Activated CD8-positive, alpha-beta memory T cell treated with anti-CD3 and anti-CD28 coated beads for 36 hours (primary cell): ENCODE results near the gene TMEM37. TPM values are rescaled to one million over a fixed set of nuclear protein-coding genes. Genes with fewer than 3 reads are reported as not detected.

Experiments used
- CTCF ChIA-PET: fragments of 350-600 bp; sonication (Branson Sonifier 250); formaldehyde crosslinking; loops from one replicate; lab custom pipeline; 2021; ENCODE audit warnings: antibody characterized with exemption; lab: Charles Lee
- POLR2A ChIA-PET: fragments of 350-600 bp; sonication (Branson Sonifier 250); formaldehyde crosslinking; loops from one replicate; lab custom pipeline; 2021; ENCODE audit warnings: antibody characterized with exemption; lab: Charles Lee
- total RNA-seq, 2 experiments: library from RNA; stranded (reverse); gene quantifications; one replicate each; pipeline ENCODE4 v1.2.3, GENCODE V29; 2021

TMEM37 gene
- total RNA-seq, 2 experiments from 2014 or later, result not detected

DNA sequence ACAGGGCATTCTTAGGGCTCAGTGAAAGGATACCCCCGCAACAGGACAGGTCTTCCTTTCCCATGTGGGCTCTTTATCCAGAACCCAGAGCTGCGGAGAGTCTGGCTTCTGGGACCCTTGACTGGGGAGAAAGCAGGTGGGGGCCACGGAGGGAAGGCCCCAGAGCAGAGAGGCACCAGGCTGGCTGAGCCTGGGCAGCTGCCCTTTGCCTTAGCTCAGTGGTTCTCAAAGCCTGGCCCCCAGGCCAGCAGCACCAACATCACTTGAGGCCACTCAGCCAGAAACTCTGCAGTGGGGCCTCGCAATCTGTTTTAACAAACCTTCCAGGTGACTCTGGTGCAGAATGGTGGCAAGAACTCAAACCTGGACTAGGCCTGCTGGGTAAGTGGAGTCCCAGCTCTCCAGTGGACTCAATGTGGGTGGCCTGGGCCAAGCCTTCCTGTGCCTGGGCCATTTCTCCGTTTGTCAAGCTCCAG lies 1.6 kb upstream of the TMEM37 start:
- ChIA-PET POLR2A (no interaction called here), CTCF (no interaction called here)

DNA sequence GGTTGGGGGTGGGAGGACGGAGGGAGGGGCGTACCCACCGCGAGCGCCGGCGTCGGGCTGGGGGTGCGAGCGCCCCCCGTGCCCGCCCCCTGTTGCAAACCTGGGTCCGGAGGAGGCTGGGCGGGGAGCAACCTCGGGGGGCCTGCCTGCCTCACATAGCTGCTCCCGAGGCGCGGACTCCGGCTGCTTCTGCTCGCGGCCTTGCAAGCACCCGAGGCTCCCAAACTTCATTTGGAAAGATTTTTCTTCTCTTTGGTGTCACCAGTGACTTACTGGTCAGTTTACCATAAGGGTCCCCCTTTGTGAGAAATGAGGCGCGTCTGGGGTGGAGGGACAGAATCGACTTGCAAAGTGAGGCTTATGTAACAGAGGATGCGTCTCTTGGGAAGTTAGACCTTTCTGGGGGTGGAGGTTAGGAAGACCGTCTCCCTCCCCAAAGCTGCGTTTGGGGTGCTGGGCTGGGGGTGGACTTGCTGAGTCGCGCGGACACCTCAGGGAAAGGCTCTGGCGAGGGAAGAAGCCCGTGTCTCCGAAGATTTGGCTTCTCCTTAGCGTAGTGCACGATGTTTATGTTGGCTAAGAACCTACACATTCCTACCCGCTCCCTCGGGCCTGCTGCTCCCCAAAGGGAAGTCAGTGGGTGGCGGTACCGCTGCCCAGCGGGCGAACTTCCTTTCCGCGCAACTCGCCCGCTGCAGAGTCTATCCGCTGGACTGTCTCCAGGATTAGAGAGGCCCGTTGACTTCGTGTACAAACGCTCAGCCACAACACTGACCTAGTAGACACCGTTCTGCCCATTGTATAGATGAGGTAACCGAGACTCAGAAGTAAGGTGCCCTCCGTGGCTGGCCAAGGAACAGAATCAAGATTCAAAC lies 559 bp downstream of the TMEM37 start:
- CTCF ChIA-PET, result no interaction called here

DNA sequence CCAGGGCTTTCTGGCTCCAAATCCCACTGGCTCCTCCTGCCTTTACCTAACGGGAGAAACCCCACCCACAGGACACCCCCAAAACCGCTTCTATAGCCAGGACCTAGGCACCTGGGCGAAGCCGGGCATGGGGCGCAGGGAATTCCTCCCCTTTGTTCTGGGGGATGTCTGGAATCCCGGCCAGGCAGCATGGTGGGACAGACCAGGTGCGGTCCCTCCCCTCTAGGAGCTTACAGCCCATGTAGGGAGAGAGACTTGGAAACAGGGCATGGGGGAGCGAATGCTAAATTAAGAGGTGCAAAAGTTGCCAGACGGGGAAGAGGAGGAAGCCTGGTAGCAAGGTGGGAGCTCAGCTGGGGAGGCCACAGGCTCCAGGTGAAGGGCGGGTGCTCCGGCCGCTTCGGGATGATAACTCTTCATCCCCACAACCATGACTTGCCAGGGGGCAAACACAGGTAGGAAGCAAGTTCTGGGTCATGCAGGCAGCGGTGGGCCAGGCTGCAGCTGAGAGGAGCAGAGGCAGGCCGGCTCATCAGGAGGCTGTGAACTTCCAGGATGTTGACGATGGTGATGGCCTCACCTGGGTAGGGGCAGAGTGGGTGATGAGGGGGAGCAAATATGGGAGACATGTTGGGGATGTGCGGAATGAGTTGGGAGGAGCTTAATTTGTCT lies 1.3 kb downstream of the TMEM37 start:
- POLR2A ChIA-PET, result no interaction called here
- CTCF ChIA-PET, result no interaction called here

More for the DNA sequence above, 559 bp downstream of the TMEM37 start:
- POLR2A ChIA-PET, result interaction anchor here (0.6 kb wide), 1 partner anchor 30 kb away, joined by 5 read pairs; no protein-coding TSS in a partner anchor

DNA sequence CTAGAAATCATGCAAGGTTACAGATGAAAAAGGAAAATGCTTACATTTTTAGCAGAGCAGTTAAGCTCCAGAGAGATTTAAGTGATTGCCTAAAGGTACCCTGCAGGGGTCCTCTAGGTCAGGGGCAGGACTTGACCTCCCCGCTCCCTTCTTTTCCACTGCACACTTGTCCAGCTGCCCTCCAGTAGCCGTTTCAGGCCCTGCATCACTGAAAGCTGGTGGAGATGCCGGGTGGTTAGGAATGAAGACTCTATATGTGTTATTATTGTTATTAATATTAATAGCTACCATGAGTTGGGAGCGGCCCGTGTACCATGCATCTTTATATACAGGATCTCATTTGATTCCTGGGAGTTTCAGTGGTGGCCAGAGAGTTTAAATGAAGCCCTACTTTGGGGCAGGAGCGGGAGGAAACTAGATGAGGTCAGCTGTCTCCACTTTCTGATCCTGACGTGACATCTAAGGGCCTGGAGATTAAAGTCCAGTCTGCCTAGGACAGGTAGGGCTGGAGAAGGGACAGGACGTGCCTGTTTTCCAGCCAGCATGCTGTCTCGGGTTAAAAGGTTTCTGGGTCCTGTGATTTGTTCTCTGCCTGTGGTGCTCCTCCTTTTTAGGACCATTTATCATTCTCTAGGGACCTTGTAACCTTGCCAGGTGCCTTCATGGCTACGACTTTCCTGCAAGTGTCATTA lies 2.1 kb downstream of the TMEM37 start:
- POLR2A ChIA-PET, result no interaction called here
- CTCF ChIA-PET, result no interaction called here

DNA sequence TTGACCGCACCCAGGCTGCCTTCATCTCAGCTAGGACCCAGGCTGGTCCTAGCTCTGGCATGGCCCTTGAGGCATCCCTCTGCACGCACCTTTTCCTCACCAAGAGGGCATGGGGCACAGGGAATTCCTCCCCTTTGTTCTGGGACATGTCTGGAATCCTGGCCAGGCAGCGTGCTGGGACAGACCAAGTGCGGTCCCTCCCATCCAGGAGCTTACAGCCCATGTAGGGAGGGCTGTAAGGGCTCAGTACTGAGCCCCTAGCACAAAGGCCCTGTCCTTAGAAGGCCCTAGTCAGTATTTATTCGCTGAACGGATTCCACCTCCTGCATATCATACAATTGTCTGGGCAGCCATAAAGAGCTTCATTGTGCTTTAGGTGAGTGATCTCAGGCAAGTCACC lies 3.0 kb downstream of the TMEM37 start:
- POLR2A ChIA-PET, result no interaction called here
- CTCF ChIA-PET, result no interaction called here

DNA sequence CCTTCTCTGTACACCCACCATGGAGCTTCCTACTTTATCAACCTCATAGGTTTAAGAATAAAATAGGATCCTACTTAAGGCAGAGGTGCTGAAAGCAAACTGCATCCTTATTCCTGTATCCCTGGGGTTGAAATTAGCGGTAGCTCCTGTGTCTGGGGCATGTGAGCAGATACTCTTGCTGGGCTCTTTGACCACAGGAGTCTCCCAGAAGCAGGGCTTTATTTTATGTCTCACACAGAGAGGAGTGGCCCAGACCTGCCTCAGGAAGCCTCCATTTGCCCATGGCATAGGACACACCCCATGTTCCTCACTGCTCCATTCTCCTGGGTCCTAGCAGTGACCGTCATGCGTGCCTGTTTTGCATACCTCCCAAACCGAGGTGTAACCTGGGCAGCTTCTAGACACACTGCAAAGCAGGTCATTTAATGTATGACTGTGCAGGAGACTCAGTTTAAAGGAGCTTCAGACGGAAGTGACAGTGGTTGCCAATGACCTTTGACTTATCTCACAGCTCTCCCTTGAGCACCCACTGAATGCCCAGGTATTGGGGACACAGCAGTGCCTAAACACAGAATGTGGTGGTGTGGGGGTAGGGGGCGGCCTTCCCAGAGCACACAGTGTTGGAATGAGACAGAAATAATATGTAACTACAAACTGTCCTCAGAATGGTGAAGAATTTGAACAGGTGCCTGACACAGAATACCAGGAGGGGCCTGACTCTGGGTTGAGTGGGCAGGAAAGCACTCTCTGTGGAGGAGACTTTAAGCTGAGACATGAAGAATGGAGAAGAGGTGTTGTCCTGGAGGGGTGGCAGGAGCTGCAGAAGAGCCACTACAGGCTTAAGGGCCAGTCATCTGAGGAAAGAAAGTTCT lies 3.7 kb downstream of the TMEM37 start:
- ChIA-PET CTCF (no interaction called here), POLR2A (no interaction called here)

DNA sequence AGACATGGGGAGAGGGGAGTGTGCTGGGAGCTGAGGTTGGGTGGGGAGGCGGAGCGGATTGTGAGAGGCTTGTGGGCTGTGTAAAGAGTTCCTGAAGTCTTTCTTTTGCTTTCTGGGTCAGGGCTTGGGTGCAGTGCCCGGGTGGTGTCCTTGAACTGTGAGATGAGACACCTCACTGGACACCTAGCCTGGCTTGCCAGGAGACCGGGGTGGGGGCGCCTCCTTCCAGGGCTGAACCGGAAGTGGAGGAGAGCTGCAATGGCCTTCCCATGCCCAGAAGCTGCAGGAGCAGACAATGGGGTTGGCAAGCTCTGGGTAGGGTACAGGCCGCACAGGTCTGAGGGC lies 4.3 kb downstream of the TMEM37 start:
- CTCF ChIA-PET, result no interaction called here
- POLR2A ChIA-PET, result no interaction called here

DNA sequence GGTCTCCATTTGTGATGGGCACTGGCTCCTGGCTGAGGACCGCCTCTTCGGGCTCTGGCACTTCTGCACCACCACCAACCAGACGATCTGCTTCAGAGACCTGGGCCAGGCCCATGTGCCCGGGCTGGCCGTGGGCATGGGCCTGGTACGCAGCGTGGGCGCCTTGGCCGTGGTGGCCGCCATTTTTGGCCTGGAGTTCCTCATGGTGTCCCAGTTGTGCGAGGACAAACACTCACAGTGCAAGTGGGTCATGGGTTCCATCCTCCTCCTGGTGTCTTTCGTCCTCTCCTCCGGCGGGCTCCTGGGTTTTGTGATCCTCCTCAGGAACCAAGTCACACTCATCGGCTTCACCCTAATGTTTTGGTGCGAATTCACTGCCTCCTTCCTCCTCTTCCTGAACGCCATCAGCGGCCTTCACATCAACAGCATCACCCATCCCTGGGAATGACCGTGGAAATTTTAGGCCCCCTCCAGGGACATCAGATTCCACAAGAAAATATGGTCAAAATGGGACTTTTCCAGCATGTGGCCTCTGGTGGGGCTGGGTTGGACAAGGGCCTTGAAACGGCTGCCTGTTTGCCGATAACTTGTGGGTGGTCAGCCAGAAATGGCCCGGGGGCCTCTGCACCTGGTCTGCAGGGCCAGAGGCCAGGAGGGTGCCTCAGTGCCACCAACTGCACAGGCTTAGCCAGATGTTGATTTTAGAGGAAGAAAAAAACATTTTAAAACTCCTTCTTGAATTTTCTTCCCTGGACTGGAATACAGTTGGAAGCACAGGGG lies 5.5 kb downstream of the TMEM37 start:
- CTCF ChIA-PET, result no interaction called here
- POLR2A ChIA-PET, result no interaction called here

DNA sequence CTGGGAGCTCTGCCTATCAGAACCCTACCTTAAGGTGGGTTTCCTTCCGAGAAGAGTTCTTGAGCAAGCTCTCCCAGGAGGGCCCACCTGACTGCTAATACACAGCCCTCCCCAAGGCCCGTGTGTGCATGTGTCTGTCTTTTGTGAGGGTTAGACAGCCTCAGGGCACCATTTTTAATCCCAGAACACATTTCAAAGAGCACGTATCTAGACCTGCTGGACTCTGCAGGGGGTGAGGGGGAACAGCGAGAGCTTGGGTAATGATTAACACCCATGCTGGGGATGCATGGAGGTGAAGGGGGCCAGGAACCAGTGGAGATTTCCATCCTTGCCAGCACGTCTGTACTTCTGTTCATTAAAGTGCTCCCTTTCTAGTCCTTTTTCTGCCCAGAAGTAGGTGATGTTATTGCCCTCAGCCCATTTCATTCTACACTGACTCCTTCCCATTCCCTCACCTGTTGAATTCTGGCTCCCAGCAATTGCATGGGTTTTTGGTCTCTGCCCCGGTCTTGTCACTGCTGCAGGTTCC lies 6.5 kb downstream of the TMEM37 start:
- ChIA-PET POLR2A (no interaction called here), CTCF (no interaction called here)

DNA sequence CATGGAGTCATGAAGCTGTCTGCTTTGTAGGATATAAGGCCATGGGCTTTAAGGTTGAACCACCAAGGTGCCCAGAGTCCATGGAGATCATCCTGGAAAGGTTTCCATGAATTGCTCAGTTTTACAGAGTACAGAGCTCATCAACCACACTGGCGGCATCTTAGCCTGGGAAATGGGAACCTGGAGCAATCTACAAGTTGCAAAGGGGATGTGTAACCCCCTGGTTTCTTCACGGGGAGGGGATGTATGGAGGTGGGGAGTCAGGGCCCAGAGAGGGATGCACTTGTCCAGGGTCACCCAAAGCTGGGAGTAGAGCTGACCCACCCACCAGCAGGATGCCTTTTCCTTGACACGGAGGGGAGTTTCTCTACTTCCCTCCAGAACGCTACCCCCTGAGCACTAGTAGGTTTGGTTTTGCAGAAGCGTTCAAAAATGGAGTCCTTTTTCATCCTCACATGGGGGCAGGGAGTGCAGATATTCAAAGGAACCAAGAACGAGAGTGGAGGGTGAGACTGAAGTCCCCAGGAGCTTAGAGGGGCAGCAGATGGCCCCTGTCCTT lies 7.2 kb downstream of the TMEM37 start:
- ChIA-PET CTCF (no interaction called here), POLR2A (no interaction called here)

DNA sequence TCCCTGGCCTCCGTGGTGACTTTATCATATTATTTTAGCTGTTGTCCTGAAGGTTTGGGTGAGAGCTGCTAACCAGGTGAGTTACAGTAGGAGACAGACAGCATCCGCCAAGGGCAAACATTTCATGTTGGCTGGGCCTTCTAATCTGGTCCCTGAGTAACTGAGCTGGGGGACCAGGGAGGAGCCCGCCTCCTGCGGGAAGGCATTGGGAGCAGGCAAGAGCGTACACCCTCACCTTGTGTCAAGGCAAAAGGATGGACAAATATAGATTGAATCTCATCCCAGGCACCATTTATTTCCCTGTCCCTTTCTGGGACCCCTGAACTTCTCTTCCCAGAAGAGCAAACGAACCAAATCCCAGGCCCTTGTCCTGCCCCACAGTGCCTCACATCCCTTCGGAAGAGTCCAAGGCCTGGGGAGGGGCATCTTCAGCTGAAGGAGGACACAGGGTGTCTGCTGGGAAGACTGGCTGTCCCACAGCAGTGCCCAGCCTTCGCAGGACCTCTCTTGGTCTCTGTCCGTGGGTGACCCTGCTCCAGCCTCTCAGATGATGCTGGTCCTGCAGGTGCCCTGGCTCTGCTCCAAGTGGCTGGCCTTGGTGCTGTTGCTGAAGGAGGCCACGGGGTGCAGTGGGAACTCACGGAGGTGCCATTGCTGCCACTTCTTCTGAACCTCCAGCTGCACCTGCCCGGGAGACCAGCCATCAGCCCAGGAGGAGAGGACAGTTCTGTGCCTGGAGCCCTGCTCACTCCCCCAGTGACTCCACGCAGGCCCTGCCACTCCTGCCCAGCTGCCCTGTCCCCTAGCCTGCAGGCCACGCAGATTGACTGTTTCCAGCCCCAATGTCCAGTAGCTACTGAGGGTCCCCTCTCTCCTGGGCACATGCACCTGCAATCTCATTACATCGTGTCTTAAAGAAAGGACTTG lies 8.2 kb downstream of the TMEM37 start:
- CTCF ChIA-PET, result no interaction called here
- POLR2A ChIA-PET, result no interaction called here

DNA sequence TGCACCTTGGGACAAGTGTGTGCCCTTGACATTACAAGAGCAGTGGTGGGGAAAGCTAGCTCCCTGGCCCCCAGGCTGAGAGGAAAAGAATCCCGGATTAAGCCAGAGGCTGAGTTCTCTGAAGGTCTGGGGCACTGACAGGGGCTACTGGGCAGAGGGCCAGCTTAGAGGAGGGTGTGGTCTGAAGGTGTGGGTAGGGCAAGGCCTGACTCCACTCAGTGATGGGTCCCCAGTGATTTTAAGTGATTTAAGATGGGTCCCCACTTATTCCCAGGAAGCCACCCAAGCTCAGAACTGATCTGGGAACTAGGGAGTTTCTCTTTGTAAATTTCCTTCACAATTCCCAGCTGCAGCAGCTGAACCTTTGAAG lies 8.8 kb downstream of the TMEM37 start:
- POLR2A ChIA-PET, result no interaction called here
- CTCF ChIA-PET, result no interaction called here

DNA sequence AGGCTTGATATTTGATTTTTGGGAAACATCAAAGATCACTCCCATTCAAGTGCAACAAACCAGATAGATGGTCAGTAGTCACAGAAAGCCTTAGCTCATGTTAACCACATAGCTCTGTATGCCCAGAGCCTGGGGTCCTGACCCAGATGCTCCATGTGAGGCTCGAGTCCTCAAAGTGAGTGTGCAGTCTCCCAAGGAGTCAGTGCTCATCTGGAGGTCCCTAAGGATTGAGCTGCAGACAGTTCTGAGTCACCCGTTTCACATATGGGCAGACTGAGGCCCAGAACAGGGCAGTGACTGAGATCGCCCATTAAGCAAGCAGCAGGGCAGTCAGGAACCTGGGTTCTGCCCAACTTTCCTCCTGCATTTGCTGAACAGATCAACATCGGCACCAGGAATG lies 9.2 kb downstream of the TMEM37 start:
- CTCF ChIA-PET, result no interaction called here
- POLR2A ChIA-PET, result no interaction called here

DNA sequence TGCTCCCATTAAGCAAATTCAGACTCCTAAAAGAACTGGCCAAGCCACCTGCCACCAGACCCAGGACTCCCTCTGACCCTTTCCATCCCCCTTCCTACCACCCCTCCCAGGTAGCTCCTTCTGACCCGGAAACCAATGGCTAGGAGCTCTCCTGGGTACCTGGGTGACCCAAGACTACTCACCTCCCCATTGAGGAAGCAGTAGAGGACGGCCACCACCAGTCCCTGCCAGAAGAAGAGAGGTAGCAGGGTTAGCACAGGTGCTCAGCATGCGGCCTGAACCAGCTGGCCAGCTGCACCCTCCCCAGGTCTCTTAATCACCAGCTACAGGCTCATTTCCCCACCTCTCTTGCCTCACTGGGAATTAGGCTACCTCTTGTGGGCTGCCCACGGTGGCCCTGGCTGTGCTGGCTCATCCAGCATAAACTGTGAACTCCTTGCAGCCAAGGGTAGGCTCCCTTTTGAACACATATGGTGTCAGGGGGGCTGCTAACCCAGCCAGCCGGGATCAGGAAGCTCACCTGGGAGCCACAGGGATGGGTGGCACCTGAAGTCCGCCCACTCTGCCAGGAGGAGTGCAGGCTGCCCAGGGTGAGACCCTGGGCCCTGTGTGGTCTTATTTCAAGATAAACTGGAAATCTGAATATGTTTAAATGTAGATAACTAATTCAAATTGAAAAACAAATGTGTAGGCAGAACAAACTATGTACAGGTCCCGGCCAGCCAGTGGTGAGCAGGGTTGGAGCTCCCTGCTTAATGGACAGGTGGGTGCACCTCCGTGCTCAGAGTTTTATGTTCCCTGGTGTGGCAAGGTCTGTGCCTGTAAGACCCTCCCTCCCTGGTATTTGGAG lies 9.9 kb downstream of the TMEM37 start:
- POLR2A ChIA-PET, result no interaction called here
- CTCF ChIA-PET, result no interaction called here

DNA sequence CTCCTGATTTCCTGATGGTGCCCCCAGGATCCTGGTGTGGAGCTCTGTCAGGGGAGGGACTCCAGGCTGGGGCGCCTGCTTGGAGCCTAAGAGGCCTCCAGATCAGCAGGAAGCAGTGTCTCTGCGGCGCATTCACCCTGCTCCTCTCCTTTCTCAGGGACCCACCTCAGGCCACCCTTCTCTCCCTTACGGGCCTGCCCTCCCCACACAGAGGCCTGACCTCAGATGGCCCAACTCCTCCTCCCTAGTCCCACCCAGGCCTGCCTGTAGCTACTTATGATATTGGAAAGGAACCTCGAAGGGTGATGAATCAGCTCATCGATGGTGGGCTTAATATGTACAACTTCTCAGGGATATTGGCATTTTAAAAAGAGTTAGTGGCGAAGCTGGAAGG lies 10.6 kb downstream of the TMEM37 start:
- CTCF ChIA-PET, result no interaction called here
- POLR2A ChIA-PET, result no interaction called here

DNA sequence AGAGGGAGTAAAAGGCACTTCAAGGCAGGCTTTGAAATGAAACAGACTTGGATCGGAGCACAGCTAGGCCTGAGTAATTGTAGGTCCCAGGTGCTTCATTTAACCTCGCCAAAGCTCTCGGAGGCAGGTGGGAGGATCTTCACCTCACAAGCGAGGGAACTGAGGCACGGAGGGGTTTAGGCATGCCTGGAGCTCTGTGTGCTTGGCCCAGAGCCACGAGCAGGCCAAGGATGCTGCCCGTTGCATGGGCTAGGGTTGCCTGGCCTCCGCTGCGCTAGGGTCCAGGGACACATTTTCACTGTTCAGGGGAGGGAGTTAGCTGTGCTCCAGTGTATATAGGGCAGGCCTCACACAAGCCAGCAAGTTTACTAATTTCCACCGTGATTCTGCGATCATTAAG lies 11.2 kb downstream of the TMEM37 start:
- ChIA-PET CTCF (no interaction called here), POLR2A (no interaction called here)
